Measurements from ENCODE around the gene MYO1E. TPM values are rescaled to one million over a fixed set of nuclear protein-coding genes. Genes with fewer than 3 reads are reported as not detected.
"Not testable (repeated sequence)": the region's sequence is repeated elsewhere in the genome, so short reads cannot be mapped to it uniquely, and the experiment has no call there.

MYO1E gene
- total RNA-seq, 1 experiment from 2014 or later: 37.5 TPM

- no peak for DNase-seq (ENCODE audit: extremely low read depth, low read depth)
Measured at GRCh38 chr15:59296181-59296617, 76.5 kb downstream of the MYO1E start.

GRCh38 chr15:59295261-59296001, 77.2 kb downstream of the MYO1E start:
- DNase-seq (ENCODE audit: extremely low read depth, low read depth): no peak

- DNase-seq (ENCODE audit: extremely low read depth, low read depth): no peak
Measured at GRCh38 chr15:59294574-59295260, 78.0 kb downstream of the MYO1E start.

DNA sequence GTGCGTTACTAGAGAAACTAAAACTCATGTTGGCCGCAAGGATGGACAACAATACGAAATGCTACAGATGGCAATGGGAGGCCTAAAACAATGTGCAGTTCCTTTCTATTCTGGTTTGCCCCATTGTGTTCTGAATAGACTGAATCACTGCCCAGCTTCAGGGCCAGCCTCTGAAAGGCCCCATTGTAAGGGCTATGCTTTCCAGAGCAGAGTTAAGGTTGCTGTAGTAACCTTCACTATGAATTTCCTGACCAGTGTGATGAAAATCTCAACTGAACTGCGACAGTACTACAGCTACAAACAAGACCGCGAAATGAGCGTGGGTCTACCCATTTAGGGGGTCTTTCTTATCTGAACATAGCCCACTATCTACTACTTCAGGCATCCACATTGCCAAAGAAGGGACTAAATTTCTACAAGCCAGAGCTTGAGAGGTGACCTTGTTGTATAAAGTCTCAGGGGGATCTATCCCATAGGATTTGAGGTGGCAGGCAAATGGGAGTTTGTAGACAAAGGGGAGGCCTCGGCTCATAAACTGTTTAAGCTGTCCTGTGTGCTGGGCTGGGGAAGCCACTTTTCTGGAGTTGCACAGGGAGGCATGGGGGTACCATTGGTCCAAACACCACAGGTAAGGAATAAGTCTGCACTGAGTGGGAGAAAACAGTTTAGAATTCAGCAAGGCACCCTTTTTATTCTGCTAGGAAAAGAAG, 80.1 kb downstream of the MYO1E start:
- DNase-seq (ENCODE audit: extremely low read depth, low read depth): no peak

DNA sequence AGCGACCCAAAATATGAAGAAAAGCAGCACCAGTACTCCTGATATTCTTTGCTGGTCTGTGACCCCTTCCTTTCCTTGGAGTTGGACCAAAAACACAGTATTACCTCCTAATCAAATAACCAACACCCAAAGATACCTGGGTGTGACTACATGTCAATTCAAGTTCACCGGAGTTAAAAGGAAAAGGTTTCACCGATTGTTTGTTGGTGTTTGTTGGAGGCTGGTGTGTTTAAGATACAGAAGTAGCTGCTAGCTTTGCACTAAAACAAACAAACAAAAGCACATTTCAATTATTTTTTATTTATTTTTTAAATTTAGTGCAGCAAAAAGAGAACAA, 81.5 kb downstream of the MYO1E start:
- no peak for DNase-seq (ENCODE audit: extremely low read depth, low read depth)

DNA sequence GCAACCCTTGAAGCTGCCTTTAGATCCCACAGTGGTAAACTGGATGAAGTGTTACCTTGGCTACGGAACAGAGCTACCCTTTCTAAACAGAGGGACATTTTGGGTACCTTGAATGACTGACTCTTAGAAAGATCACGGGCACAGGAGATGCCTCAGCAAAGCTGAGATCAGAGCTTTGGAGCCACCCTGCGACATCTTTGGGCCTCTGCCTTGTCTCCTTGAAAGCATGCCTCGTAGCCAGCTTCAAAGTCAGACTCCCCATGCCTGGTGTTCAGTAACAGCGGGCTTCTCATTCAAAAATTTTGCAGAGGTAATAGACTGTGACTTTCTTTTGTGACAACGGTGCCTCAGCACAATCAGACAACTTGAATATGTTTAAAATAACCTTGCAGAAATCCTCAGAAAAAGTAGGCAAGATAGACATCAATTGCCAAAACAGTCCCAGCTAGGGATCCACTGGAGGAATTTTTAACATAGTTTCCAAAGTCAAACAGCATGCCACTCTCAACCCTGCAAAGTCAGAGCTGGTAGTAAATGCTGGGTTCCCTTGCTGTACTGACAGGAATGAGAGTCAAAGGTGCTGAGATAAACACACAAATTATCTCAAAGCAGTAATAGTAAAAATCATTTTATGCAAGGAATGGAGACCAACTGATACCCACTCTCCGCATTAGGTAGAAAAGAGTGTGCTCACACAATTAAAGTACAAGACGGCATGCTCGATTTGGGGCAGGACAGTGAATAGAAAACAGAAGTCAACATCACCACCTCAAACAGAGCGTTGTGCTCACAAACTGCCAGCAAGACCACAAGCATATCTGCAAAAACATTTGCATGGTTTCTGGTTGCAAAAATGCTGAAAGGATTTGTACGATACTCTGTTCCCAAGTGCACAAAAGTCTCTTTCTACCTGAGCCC, 82.1 kb downstream of the MYO1E start:
- DNase-seq (ENCODE audit: extremely low read depth, low read depth): no peak

GRCh38 chr15:59289574-59289973, 83.1 kb downstream of the MYO1E start:
- no peak for DNase-seq (ENCODE audit: extremely low read depth, low read depth)

- DNase-seq (ENCODE audit: extremely low read depth, low read depth): peak; percentile 45
Measured at GRCh38 chr15:59283717-59284391, 88.8 kb downstream of the MYO1E start.

DNA sequence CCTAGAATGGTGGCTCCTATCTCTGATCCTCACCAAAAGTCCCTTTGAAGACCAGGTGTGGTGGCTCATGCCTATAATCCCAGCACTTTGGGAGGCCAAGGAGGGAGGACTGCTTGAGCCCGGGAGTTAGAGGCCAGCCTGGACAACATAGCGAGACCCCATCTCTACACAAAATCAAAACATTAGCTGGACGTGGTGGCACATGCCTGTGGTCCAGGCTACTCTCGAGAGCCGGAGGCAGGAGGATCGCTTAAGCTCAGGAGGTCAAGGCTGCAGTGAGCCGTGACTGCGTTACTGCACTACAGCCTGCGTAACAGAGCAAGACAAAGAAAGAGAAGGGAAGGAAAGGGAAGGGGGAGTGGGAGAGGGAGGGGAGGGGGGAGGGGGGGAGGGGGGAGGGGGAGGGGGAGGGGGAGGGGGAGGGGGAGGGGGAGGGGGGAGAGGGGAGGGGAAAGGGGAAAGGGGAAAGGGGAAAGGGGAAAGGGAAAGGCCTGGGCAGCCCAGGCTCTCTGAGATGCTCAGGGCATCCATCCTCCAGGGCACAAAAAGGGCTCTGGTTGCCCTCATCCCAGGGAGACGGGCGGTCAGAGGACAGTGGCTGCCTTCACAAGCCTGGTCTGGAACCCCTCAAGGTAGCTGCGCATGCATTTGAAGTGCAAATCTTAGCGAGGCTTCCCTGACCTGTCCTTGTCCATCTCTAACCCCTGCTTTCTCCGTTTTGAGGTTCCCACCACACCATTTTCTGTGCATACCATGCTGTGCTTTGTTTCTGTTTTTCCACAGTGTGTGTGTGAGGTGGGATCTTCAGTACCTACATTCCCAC, 89.9 kb downstream of the MYO1E start:
- no peak for DNase-seq (ENCODE audit: extremely low read depth, low read depth)

DNA sequence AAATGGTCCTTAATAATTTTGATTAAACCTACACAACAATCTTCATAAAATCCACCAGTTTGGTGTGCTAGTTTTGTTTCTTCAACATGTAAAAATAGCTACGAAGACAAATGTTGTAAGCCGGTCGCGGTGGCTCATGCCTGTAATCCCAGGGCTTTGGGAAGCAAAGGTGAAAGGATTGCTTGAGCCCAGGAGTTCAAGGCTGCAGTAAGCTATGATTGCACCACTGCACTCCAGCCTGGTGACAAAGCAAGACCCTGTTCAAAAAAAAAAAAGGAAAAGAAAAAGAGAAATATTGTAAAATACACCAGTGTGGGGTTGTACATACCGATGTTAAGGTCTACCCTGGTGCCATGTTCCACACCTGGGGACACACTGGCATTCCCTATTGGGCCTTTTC, 91.0 kb downstream of the MYO1E start:
- DNase-seq (ENCODE audit: extremely low read depth, low read depth): no peak

- no peak for DNase-seq (ENCODE audit: extremely low read depth, low read depth)
Measured at GRCh38 chr15:59280855-59281254, 91.8 kb downstream of the MYO1E start.

- not testable (repeated sequence) for DNase-seq (ENCODE audit: extremely low read depth, low read depth)
Measured at GRCh38 chr15:59280292-59280691, 92.4 kb downstream of the MYO1E start.

DNA sequence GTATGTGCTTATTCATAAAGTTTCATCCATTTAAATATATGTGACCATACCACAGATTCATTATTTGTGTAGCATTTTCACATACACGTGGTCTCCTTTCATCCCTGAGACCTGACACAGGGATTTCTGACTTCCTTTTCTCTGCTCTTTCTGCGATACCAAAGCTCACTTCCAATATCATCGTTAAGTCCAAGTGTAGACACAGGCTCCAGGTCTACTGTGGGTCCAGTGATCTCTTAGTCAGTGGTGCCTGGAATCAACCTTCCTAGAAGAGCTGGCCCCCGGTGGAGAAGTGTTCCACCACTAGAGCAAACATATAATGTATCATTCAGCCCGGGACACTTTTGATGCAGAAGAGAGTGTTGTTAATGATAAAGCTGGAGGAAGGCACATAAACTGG, 93.6 kb downstream of the MYO1E start:
- DNase-seq (ENCODE audit: extremely low read depth, low read depth): no peak

GRCh38 chr15:59278120-59278519, 94.6 kb downstream of the MYO1E start:
- no peak for DNase-seq (ENCODE audit: extremely low read depth, low read depth)

- DNase-seq (ENCODE audit: extremely low read depth, low read depth): no peak
Measured at GRCh38 chr15:59276225-59277178, 96.2 kb downstream of the MYO1E start.

DNA sequence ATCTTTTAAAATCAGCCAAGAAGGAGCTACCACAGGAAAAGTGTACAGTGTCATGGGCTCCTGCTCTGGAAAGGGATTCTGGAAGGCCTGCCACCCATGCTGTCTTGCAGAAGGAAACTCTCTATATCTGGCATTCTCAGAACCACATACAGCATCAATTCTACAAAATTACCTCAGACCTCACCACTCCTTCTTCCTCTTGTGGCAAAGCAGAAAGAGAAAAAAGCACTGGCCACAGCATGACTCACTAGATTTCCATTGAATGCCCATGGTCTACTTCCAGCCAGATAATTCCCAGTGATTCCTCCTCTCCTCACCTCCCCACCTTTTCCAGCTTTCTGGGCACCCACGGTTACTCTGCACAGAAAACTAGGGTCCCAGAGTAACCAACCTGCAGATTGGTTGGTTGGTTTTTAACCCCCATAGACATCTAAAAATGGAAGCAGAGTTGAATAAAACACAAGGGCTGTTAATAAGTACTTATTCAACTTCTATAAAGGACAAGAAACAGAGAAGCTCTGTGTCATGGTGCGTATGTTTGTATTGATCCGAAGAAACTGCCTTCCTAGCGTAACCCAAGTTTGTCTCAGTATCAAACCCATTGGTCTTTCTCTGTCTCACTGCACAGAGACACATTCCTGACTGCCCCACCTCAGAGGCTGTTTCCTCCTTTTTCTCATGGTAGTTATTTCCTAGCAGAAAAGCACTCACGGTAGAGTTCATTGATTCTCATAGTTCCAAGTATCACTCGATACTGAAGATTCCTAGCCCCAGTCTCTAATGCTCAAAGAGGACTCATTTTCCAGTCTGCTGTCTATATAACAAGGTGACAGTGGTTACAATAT, 98.3 kb downstream of the MYO1E start:
- no peak for DNase-seq (ENCODE audit: extremely low read depth, low read depth)

DNA sequence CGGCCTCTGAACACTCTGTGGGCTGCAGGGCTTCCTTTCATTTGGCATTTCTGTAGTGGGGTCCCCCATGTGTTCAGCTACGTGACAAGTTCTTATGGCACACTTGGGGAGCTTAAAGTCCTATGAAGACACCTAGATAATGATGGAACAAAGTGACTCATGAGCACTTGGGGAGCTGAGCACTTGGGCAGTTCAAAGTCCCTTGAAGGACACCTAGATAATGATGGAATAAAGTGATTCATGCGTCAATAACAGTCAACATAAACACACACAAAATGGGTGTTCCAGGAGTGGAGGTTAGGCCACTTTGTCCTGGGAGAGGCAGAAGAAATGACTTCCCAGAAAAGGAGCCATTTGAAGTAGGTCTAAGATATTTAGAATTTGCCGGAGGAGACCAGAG, 99.4 kb downstream of the MYO1E start:
- no peak for DNase-seq (ENCODE audit: extremely low read depth, low read depth)
